Measurements from ENCODE around the gene PPP2CA. TPM values are rescaled to one million over a fixed set of nuclear protein-coding genes. Genes with fewer than 3 reads are reported as not detected.
A peak's percentile ranks its signal among the peaks of the same experiment; 100 is the strongest.

The PPP2CA gene
- total RNA-seq, 2 experiments from 2014 or later: 148 to 154 TPM

DNA sequence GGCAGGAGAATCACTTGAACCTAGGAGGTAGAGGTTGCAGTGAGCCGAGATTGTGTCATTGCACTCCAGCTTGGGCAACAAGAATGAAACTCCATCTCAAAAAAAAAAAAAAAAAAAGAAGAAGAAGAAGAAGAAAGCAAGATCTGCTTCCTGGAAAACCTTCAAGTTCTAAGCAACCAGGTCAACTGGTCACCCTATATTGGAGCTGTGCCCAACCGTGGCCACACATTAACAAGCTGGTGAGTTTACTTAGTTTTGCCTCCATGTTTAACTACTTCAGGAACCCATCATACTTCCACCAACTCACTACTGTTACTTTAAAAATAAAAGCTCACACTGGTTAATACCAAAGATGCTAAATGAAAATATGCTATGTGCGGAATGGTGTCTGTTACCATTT, 36.8 kb downstream of the PPP2CA start:
- no peak for DNase-seq
- H3K4me1 Mint-ChIP-seq: no peaks in the 10 kb centered on the region
- no peak overlapping the region for H3K27ac Mint-ChIP-seq
- intact Hi-C loops (cut with DNase I, micrococcal nuclease): no loop called here
- H3K36me3 Mint-ChIP-seq (ENCODE audit: low read depth): no peaks in the 10 kb centered on the region
- no peaks in the 10 kb centered on the region for H3K27me3 Mint-ChIP-seq
- CTCF ChIA-PET: interaction anchor here (0.7 to 1.0 kb wide), 4 partner anchors 9 to 421 kb away, joined by 3 read pairs; no protein-coding TSS in a partner anchor
- H3K4me3 Mint-ChIP-seq: no peak overlapping the region
- POLR2A ChIA-PET: interaction anchor here (0.6 kb wide), 1 partner anchor 182 kb away, joined by 5 read pairs; no protein-coding TSS in a partner anchor
- no peaks in the 10 kb centered on the region for H3K9me3 Mint-ChIP-seq (ENCODE audit: low read depth)
- ATAC-seq: no peak

- no peak for ATAC-seq
- no peaks in the 10 kb centered on the region for H3K9me3 Mint-ChIP-seq (ENCODE audit: low read depth)
- no peaks in the 10 kb centered on the region for H3K4me1 Mint-ChIP-seq
- no peak for DNase-seq
- no peak overlapping the region for H3K27ac Mint-ChIP-seq
- ChIA-PET POLR2A (interaction anchor here (1.4 kb wide), 1 partner anchor 39 kb away, joined by 4 read pairs; no protein-coding TSS in a partner anchor), CTCF (interaction anchor here (0.7 to 1.6 kb wide), 6 partner anchors 10 to 533 kb away, joined by 3 to 5 read pairs (median 3); partner anchors contain the start of gene PPP2CA)
- intact Hi-C loops (cut with DNase I, micrococcal nuclease): no loop called here
- H3K36me3 Mint-ChIP-seq (ENCODE audit: low read depth): no peaks in the 10 kb centered on the region
- H3K4me3 Mint-ChIP-seq: no peak overlapping the region
- H3K27me3 Mint-ChIP-seq: no peaks in the 10 kb centered on the region
Observed at GRCh38 chr5:134188092-134188491, 37.8 kb downstream of the PPP2CA start.

DNA sequence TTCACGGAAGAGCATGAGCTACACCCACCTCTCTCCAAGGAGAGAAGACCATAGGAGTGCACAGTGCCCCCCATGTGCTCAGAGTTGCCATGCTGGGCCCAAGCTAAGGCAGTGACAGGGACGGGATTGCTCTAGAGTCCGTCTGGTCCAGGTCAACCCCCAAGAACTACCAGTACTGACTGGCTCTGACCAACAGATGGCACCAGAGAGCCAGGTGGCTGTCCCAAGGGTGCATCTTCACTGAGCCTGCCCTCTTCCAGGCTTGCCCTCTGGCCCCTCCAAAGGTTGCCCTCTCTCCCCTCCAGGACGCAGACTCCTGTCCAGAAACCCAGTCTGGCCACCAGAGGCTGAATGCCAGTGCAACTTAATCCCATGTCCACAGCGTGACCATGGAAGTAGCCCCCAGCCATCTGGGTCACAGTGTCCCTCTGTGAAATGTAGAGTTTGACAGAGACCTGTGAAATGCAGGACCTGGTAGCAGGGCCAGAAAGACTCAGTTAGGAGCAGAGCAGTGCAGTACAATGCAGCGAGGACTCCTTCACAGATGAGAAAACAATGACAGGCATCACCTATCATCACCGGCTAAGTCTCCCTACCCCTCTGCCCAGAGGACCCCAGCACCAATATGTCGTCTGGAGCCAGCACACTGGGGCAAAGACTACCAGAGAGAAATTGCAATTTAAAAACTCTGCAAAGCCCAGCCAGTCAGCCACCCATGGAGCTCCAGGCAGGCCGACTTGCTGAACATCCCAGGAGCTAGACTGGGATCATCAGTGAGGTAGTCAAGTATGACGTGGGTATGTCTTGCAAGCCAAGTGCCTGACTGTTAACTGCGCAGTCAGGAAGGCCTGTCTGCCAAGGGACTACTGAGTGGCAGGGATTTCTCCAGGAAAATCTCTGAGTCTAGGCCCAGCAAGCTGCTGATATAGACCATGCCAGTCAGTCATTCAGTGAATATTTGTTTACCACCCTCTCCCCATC, 41.4 kb downstream of the PPP2CA start:
- Mint-ChIP-seq H3K27me3 (no peaks in the 10 kb centered on the region), H3K4me3 (no peak overlapping the region), H3K27ac (no peak overlapping the region), H3K36me3 (ENCODE audit: low read depth) (no peaks in the 10 kb centered on the region), H3K9me3 (ENCODE audit: low read depth) (no peaks in the 10 kb centered on the region), H3K4me1 (no peaks in the 10 kb centered on the region)
- peak; percentile 99 for ATAC-seq
- peak; percentile 88 for DNase-seq
- POLR2A ChIA-PET: interaction anchor here (0.6 kb wide), 2 partner anchors 8 to 185 kb away, joined by 3 to 4 read pairs; no protein-coding TSS in a partner anchor
- intact Hi-C loops (cut with DNase I, micrococcal nuclease): loop anchor here (1.0 to 2.0 kb wide), 2 partner anchors 105 to 402 kb away; no protein-coding TSS in a partner anchor
- CTCF ChIA-PET: interaction anchor here (0.6 to 2.9 kb wide), 36 partner anchors 8 to 1049 kb away, joined by 3 to 18 read pairs (median 4); partner anchors contain the start of gene PPP2CA

- ATAC-seq (no peak), DNase-seq (no peak)
- H3K36me3 Mint-ChIP-seq (ENCODE audit: low read depth): no peaks in the 10 kb centered on the region
- H3K27ac Mint-ChIP-seq: no peak overlapping the region
- CTCF ChIA-PET: interaction anchor here (0.5 to 2.9 kb wide), 26 partner anchors 9 to 586 kb away, joined by 3 to 18 read pairs (median 4); no protein-coding TSS in a partner anchor
- no peaks in the 10 kb centered on the region for H3K27me3 Mint-ChIP-seq
- intact Hi-C loops (cut with DNase I, micrococcal nuclease): no loop called here
- no peak overlapping the region for H3K4me3 Mint-ChIP-seq
- no peaks in the 10 kb centered on the region for H3K4me1 Mint-ChIP-seq
- H3K9me3 Mint-ChIP-seq (ENCODE audit: low read depth): no peaks in the 10 kb centered on the region
- POLR2A ChIA-PET: no interaction called here
Observed at GRCh38 chr5:134183481-134183880, 42.4 kb downstream of the PPP2CA start.

DNA sequence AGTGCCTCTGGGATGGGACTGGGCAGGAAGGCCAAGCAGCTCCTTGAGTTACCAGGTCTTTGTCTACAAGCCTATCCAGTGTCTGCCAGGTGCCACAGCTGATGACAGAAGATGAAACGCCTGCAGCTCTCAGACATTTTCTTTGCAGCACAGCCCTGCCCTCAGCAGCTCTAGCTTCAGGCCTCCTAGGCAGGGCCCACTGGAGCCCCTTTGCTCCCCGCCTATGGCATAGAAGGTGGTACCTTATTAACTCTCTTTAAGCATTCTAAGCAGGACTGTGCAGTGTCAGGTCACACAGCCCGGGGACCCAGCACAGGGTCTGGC, 47.8 kb downstream of the PPP2CA start:
- Mint-ChIP-seq H3K4me1 (peaks cover 24% of the 10 kb centered on the region), H3K36me3 (ENCODE audit: low read depth) (peaks cover 15% of the 10 kb centered on the region), H3K9me3 (ENCODE audit: low read depth) (no peaks in the 10 kb centered on the region), H3K4me3 (peak overlapping the region; percentile 98), H3K27me3 (no peaks in the 10 kb centered on the region), H3K27ac (peak overlapping the region; percentile 94)
- ChIA-PET CTCF (interaction anchor here (1.0 to 1.7 kb wide), 4 partner anchors 10 to 111 kb away, joined by 3 to 6 read pairs (median 4); no protein-coding TSS in a partner anchor), POLR2A (interaction anchor here (2.8 kb wide), 1 partner anchor 48 kb away, joined by 29 read pairs; the partner anchor contains the start of gene PPP2CA)
- ATAC-seq (no peak), DNase-seq (no peak)
- intact Hi-C loops (cut with DNase I, micrococcal nuclease): loop anchor here in 1 of 2 experiments (5.0 kb wide), 1 partner anchor 61 kb away; no protein-coding TSS in a partner anchor

- no peaks in the 10 kb centered on the region for H3K9me3 Mint-ChIP-seq (ENCODE audit: low read depth)
- H3K27ac Mint-ChIP-seq: peak overlapping the region; percentile 94
- CTCF ChIA-PET: interaction anchor here (1.0 to 1.8 kb wide), 6 partner anchors 11 to 138 kb away, joined by 3 to 11 read pairs (median 4); no protein-coding TSS in a partner anchor
- H3K27me3 Mint-ChIP-seq: no peaks in the 10 kb centered on the region
- DNase-seq (peak; percentile 29), ATAC-seq (peak; percentile 23)
- intact Hi-C loops (cut with DNase I, micrococcal nuclease): loop anchor here (1.0 to 5.0 kb wide), 10 partner anchors 49 to 1127 kb away; partner anchors contain the start of genes PPP2CA (in 2 of the 2), CAMLG (in 1 of the 2), DDX46 (in 1 of the 2) and TCF7 (in 1 of the 2)
- POLR2A ChIA-PET: interaction anchor here (0.6 to 2.8 kb wide), 3 partner anchors 10 to 48 kb away, joined by 4 to 29 read pairs (median 4); partner anchors contain the start of gene PPP2CA
- H3K4me3 Mint-ChIP-seq: peak overlapping the region; percentile 98
- H3K36me3 Mint-ChIP-seq (ENCODE audit: low read depth): peaks cover 17% of the 10 kb centered on the region
- H3K4me1 Mint-ChIP-seq: peaks cover 26% of the 10 kb centered on the region
Observed at GRCh38 chr5:134177369-134178095, 48.3 kb downstream of the PPP2CA start.

DNA sequence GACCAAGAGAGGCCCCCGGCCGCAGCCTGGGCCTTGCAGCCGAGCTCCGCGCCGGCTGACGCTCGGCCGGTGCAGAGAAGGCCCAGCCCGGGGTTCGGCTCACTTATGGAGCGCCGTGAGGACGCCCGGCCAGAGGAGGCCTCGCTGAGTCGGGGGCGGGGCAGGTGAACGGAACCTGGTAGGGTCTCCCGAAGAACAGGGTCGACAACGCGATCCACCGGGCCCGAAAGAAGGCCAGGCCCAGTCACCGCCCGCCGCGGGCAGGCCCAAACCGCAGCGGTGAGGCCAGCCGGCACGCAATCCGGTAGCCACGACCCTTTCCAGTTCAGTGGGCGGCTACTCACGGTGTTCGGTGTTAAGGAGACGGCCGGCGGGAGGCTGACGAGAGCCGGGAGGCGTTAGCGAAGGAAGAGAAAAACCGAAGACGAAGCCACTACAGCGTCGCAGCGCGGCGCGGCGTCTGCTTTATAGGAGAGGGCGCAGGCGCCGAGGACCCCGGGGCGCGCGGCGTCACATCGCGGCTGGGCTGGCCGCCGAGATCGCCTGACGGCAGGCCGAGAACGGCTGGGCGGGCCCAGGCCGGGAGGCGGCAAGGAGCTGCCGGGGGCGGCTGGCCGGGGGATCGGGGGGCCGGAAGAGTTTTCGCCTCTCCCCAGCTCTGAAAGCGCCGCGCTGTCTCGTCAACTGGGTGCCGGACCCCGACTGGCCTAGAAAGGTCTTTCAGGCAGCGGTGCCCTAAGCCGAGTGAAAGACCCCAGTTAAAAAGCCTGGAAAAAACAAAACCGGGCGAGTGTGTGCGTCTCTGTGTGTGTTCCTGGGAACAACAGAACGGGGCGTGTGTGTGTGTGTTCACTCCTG, 49.1 kb downstream of the PPP2CA start, which contains the start of gene SKP1:
Gene SKP1 (minus strand): TSS at position 440 of the 858 bp plus-strand sequence. CDS start 2,928 bp downstream, outside the sequence.
- Mint-ChIP-seq H3K27me3 (no peaks in the 10 kb centered on the region), H3K4me3 (peak within 1 kb of the TSS; percentile 98), H3K4me1 (peaks cover 32% of the 10 kb centered on the region), H3K9me3 (ENCODE audit: low read depth) (no peaks in the 10 kb centered on the region), H3K36me3 (ENCODE audit: low read depth) (peaks cover 24% of the 10 kb centered on the region), H3K27ac (peak within 1 kb of the TSS; percentile 95)
- ATAC-seq (peak; percentile 85), DNase-seq (peak; percentile 91)
- CTCF ChIA-PET: interaction anchor here (1.0 to 1.8 kb wide), 5 partner anchors 11 to 137 kb away, joined by 3 to 11 read pairs (median 5); no protein-coding TSS in a partner anchor
- POLR2A ChIA-PET: interaction anchor here (0.6 to 2.8 kb wide), 12 partner anchors 11 to 349 kb away, joined by 3 to 29 read pairs (median 4); partner anchors contain the start of genes JADE2, PPP2CA and VDAC1
- intact Hi-C loops (cut with DNase I, micrococcal nuclease): loop anchor here (1.0 to 5.0 kb wide), 15 partner anchors 50 to 1126 kb away; partner anchors contain the start of genes PPP2CA (in 2 of the 2), C5orf15 (in 1 of the 2), CAMLG (in 1 of the 2) and CDKL3 (in 1 of the 2)

DNA sequence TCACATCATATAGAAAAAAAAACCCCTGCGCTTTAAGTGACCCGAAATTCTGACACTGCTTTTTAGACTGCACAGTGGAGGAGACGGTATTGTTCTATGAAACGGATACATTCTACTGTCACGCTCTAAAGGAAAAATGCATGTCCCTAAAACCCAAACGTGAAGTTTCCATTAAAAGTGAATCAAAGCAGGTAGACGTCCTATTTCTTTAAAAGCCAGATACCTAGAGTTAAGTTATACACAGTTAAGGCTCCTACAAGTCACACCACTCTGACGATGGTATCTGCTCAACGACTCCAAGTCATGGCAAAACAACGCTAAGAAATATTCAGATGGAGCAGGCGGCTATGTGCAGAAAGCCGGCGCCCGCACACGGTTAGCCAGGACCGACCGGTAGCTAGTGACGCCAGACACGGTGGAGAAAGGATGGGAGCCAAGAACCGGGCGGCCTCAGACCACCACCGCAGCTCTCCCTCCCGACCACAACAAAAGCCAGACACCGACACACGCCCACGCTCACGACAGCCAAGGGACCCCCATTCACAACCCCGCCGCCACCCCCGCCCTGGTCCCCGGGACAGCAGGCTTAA, 49.9 kb downstream of the PPP2CA start:
- DNase-seq (no peak), ATAC-seq (peak; percentile 16)
- CTCF ChIA-PET: interaction anchor here (1.8 kb wide), 1 partner anchor 137 kb away, joined by 11 read pairs; no protein-coding TSS in a partner anchor
- Mint-ChIP-seq H3K36me3 (ENCODE audit: low read depth) (peaks cover 30% of the 10 kb centered on the region), H3K4me1 (peaks cover 39% of the 10 kb centered on the region), H3K9me3 (ENCODE audit: low read depth) (no peaks in the 10 kb centered on the region), H3K27me3 (no peaks in the 10 kb centered on the region), H3K27ac (peak overlapping the region; percentile 95), H3K4me3 (peak overlapping the region; percentile 98)
- POLR2A ChIA-PET: interaction anchor here (0.6 to 2.8 kb wide), 14 partner anchors 9 to 349 kb away, joined by 3 to 29 read pairs (median 4); partner anchors contain the start of genes JADE2, PPP2CA and VDAC1
- intact Hi-C loops (cut with DNase I, micrococcal nuclease): loop anchor here (1.0 to 5.0 kb wide), 12 partner anchors 59 to 1125 kb away; partner anchors contain the start of genes C5orf15 (in 1 of the 2), CAMLG (in 1 of the 2), CDKL3 (in 1 of the 2) and DDX46 (in 1 of the 2)
